HUDEP-2 (cell line): ENCODE data around the gene ATRIP.
A peak's percentile ranks its signal among the peaks of the same experiment; 100 is the strongest.
"Not testable (repeated sequence)": the region's sequence is repeated elsewhere in the genome, so short reads cannot be mapped to it uniquely, and the experiment has no call there.

ENCODE experiments used
- DNase-seq, 76 experiments: peaks; one replicate each; lab custom pipeline; 2025; ENCODE audit not compliant: unreplicated experiment in 76 of 76; lab: John Stamatoyannopoulos, UW

ATRIP gene

GRCh38 chr3:48446425-48447193, at the start of gene ATRIP:
TSS of gene ATRIP (plus strand) at chr3:48446737. CDS start at chr3:48446846, 109 bp downstream.
- peak in 72 of 76 experiments; percentile 22 to 92 (median 78) for DNase-seq

GRCh38 chr3:48397767-48398681, 48.5 kb upstream of the ATRIP start:
- DNase-seq: no peak

GRCh38 chr3:48398701-48399386, 47.7 kb upstream of the ATRIP start:
- no peak for DNase-seq

GRCh38 chr3:48399387-48400172, 47.0 kb upstream of the ATRIP start:
- no peak for DNase-seq

GRCh38 chr3:48400824-48401433, 45.6 kb upstream of the ATRIP start:
- DNase-seq: peak in 41 of 76 experiments; percentile 4 to 61 (median 31)

GRCh38 chr3:48401434-48401901, 45.1 kb upstream of the ATRIP start:
- DNase-seq: not testable (repeated sequence)

- DNase-seq: peak in 52 of 76 experiments; percentile 6 to 70 (median 35)
Observed at GRCh38 chr3:48402281-48402732, 44.2 kb upstream of the ATRIP start.

GRCh38 chr3:48402907-48403306, 43.6 kb upstream of the ATRIP start:
- no peak for DNase-seq

- no peak for DNase-seq
Observed at GRCh38 chr3:48403533-48404439, 42.8 kb upstream of the ATRIP start.

GRCh38 chr3:48404440-48405342, 41.8 kb upstream of the ATRIP start:
- DNase-seq: no peak

- no peak for DNase-seq
Observed at GRCh38 chr3:48405343-48405881, 41.1 kb upstream of the ATRIP start.

GRCh38 chr3:48405971-48406370, 40.6 kb upstream of the ATRIP start:
- DNase-seq: no peak

- no peak for DNase-seq
Observed at GRCh38 chr3:48406443-48407431, 39.8 kb upstream of the ATRIP start.

GRCh38 chr3:48407542-48408099, 38.9 kb upstream of the ATRIP start:
- no peak for DNase-seq

- peak in 3 of 76 experiments; percentile 4 to 13 (median 8) for DNase-seq
Observed at GRCh38 chr3:48408823-48409281, 37.7 kb upstream of the ATRIP start.
